GM18526 (cell line): ENCODE results near the gene H1-8.

ENCODE experiments used
- POLR2A ChIP-seq: IDR thresholded peaks from 3 replicates; pipeline ENCODE4 v1.6.1; 2011; ENCODE audit not compliant: insufficient read length; ENCODE audit errors: extremely low read depth

Gene H1-8

GRCh38 chr3:129575233-129575996, 32.4 kb downstream of the H1-8 start:
- TF ChIP-seq POLR2A = no peak

- no peak for TF ChIP-seq POLR2A
Measured at GRCh38 chr3:129575997-129576384, 33.0 kb downstream of the H1-8 start.

- no peak for TF ChIP-seq POLR2A
Measured at GRCh38 chr3:129576514-129577352, 33.8 kb downstream of the H1-8 start.

GRCh38 chr3:129577366-129577765, 34.4 kb downstream of the H1-8 start:
- TF ChIP-seq POLR2A = no peak

DNA sequence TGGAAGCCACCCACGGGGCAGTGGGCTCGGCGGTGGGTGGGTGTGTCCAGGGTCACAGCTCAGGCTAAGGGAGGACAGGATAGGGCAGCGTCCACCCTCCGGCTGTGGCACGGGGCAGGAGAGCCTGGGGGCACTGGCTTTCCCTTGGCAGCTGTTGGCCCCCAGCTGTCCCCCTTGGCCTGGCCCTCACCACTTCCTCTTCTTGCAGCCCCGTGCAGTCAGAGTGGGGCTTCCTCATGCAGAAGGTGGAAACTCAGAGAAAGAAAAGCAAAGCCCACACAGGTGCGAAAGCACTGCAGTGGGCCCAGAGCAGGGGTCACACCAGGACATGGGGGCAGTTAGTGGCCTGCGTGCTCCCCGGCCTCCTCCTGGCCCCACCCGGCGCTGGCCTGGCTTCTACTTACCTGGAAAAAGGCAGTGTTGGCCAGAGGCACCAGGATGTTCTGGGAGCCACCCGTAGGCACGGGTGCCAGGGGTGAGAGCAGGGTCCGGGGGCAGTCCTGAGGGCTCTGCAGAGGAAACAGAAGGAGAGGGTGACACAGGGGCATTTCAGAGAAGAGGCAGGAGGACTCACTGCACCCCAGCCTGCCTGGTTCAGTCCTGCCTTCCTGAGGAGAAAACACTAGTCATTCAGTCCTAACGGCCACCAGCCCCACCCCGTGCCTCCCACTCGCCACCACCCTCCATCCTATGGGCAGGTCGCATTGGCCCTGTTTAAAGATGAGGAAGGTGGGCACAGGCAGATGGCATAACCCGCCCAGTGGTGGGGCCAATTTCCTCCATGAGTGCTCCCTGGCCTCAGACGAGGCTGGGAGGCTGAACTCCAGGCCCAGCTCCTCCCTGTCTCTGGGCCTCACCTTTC, 35.2 kb downstream of the H1-8 start:
- TF ChIP-seq POLR2A = no peak

GRCh38 chr3:129579991-129580390, 37.0 kb downstream of the H1-8 start:
- no peak for TF ChIP-seq POLR2A

- no peak for TF ChIP-seq POLR2A
Measured at GRCh38 chr3:129581623-129582022, 38.6 kb downstream of the H1-8 start.

- TF ChIP-seq POLR2A = no peak
Measured at GRCh38 chr3:129582799-129583198, 39.8 kb downstream of the H1-8 start.

DNA sequence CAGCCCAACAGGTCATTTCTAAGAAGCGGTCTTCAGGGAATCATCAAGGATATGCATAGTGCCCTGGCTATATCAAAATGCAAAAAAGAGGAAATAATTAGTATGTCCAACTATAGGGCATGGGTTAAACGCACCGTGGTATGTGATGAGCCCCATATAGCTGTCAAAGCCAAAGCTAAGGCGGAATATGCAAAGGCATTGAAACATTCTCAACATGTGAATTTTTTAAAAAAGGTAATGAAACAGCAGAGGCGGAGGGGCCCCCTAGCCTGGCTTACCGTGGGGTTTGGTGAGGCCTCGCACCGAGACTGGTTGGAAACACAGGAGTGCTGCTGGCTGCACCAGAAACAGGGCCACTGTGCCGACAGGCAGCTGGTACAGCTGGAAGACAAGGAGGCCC, 40.3 kb downstream of the H1-8 start:
- TF ChIP-seq POLR2A = no peak

DNA sequence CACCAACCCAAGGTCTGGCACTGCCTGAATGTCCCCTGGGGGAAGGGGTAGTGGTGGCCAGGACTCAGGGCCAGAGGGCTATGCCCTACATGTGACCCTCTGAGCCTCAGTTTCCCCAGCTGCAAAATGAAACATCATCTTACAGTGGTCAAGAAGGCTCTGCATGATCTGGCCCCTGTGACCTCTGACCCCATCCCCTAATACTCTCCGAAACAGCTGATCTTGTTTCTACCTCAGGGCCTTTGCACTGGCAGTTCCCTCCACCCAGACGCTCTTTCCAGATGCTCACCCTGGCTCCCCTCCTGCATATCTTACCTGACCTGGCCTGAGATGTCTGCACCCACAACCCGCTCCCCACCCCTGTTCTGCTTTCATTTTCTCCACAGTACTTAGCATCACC, 41.7 kb downstream of the H1-8 start:
- TF ChIP-seq POLR2A = no peak

DNA sequence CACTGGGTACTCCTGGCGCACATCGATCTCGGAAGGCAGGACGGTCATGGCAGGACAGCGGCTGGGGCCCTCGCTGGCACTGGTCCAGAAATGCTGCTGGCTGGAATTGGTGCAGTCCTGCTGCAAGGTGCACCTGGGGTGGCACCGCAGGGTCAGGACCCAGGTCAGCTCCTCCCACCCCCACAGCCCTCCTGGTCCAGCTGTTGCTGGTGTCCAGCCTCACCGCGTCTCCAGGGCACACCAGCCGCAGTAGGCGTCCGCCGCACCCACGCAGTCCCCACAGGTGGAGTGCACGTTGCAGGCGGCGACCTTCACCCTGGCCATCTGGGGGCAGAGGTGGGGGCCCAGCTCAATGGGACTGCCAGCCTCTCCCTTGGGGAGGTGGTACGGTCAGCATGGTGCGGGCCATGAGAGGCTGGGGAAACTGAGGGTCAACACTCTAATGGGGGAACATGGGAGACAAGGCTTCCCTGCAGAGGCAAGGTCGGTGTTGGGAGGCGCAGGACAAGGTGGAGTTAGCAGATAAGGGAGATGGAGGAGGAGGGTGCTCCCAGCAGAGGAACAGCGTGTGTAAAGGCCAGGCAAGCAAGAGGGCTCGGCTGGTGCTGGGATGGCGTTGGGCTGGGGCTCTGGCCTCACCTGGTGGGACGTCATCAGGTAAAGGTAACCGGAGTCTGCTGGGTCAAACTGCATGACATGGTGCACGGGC, 43.1 kb downstream of the H1-8 start:
- TF ChIP-seq POLR2A = no peak

GRCh38 chr3:129586746-129587430, 43.9 kb downstream of the H1-8 start:
- no peak for TF ChIP-seq POLR2A

- no peak for TF ChIP-seq POLR2A
Measured at GRCh38 chr3:129587566-129588210, 44.7 kb downstream of the H1-8 start.

GRCh38 chr3:129590215-129590614, 47.2 kb downstream of the H1-8 start:
- no peak for TF ChIP-seq POLR2A
